Muscle of arm (tissue), 14 donors: ENCODE data around the gene RAB4A. TPM values are rescaled to one million over a fixed set of nuclear protein-coding genes. Genes with fewer than 3 reads are reported as not detected.

ENCODE experiments used
- DNase-seq: peaks from one replicate; pipeline ENCODE4 v3.0.0-alpha.2; 2013
- long read RNA-seq, 11 donors: transcript quantifications; one replicate each; lab custom pipeline, GENCODE V29; 2026
- polyA plus RNA-seq, 12 donors: library from polyadenylated mRNA; unstranded; fragments of 120-200 nt; gene quantifications; one replicate each; pipeline ENCODE4 v1.2.1, GENCODE V29; 2013; ENCODE audit not compliant: insufficient read length in 12 of 12

RAB4A gene
- polyA plus RNA-seq = 10 to 100 TPM in 11 of 12 donors, not detected in 1; 37.2 to 64.2 (median 51.7) TPM
- long read RNA-seq, donor 1, transcript RAB4A-201 (8 exons, 2,966 nt) = major isoform, 28 of 31 reads
- long read RNA-seq, donor 1, partial matches to known transcripts = 0 of 31 reads
- long read RNA-seq, donor 1, other reads (novel, unspliced or antisense) = 0 of 31 reads
- long read RNA-seq, donor 2, transcript RAB4A-201 (8 exons, 2,966 nt) = major isoform, 49 of 60 reads
- long read RNA-seq, donor 2, partial matches to known transcripts = 8 of 60 reads
- long read RNA-seq, donor 2, other reads (novel, unspliced or antisense) = 0 of 60 reads
- long read RNA-seq, donor 3, transcript RAB4A-201 (8 exons, 2,966 nt) = major isoform, 10 of 11 reads
- long read RNA-seq, donor 3, partial matches to known transcripts = 0 of 11 reads
- long read RNA-seq, donor 3, other reads (novel, unspliced or antisense) = 0 of 11 reads
- long read RNA-seq, donor 4, transcript RAB4A-201 (8 exons, 2,966 nt) = major isoform, 6 of 6 reads
- long read RNA-seq, donor 4, partial matches to known transcripts = 0 of 6 reads
- long read RNA-seq, donor 4, other reads (novel, unspliced or antisense) = 0 of 6 reads
- long read RNA-seq, donor 5, transcript RAB4A-201 (8 exons, 2,966 nt) = major isoform, 35 of 41 reads
- long read RNA-seq, donor 5, partial matches to known transcripts = 0 of 41 reads
- long read RNA-seq, donor 5, other reads (novel, unspliced or antisense) = 0 of 41 reads
- long read RNA-seq, donor 6, transcript RAB4A-201 (8 exons, 2,966 nt) = major isoform, 18 of 21 reads
- long read RNA-seq, donor 6, partial matches to known transcripts = 0 of 21 reads
- long read RNA-seq, donor 6, other reads (novel, unspliced or antisense) = 0 of 21 reads
- long read RNA-seq, donor 7, transcript RAB4A-201 (8 exons, 2,966 nt) = major isoform, 16 of 17 reads
- long read RNA-seq, donor 7, partial matches to known transcripts = 0 of 17 reads
- long read RNA-seq, donor 7, other reads (novel, unspliced or antisense) = 0 of 17 reads
- long read RNA-seq, donor 8, transcript RAB4A-201 (8 exons, 2,966 nt) = major isoform, 22 of 23 reads
- long read RNA-seq, donor 8, partial matches to known transcripts = 0 of 23 reads
- long read RNA-seq, donor 8, other reads (novel, unspliced or antisense) = 0 of 23 reads
- long read RNA-seq, donor 9, transcript RAB4A-201 (8 exons, 2,966 nt) = major isoform, 16 of 17 reads
- long read RNA-seq, donor 9, partial matches to known transcripts = 0 of 17 reads
- long read RNA-seq, donor 9, other reads (novel, unspliced or antisense) = 0 of 17 reads
- long read RNA-seq, donor 10, transcript RAB4A-201 (8 exons, 2,966 nt) = major isoform, 43 of 45 reads
- long read RNA-seq, donor 10, partial matches to known transcripts = 0 of 45 reads
- long read RNA-seq, donor 10, other reads (novel, unspliced or antisense) = 0 of 45 reads
- long read RNA-seq, donor 11, transcript RAB4A-201 (8 exons, 2,966 nt) = major isoform, 31 of 31 reads
- long read RNA-seq, donor 11, partial matches to known transcripts = 0 of 31 reads
- long read RNA-seq, donor 11, other reads (novel, unspliced or antisense) = 0 of 31 reads

- peak; percentile 83 for DNase-seq
Measured at GRCh38 chr1:229270547-229271447, at the start of gene RAB4A. RAB4A (plus strand) TSS chr1:229271111; CDS start chr1:229271340, 229 bp downstream.

GRCh38 chr1:229222081-229222480 lies 48.8 kb upstream of the RAB4A start:
- no peak for DNase-seq

GRCh38 chr1:229223498-229223897 lies 47.4 kb upstream of the RAB4A start:
- DNase-seq = no peak

DNA sequence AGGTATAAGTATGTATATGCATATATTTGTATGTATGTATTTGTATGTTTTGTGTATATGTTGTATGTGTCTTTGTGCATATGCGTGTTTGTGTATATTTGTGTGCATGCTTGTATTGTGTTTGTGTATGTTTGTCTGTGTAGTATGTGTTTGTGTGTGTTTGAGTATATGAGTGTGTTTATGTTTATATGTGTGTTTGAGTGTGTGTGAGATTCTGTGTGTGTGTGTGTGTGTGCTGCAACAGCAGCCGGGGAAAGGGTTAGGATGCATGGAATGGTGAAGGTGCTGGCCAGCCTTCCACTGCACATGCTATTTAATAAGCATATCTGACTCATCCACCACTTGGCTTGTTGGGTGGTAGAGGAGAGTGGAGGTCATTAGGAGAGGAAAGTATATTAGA lies 46.6 kb upstream of the RAB4A start:
- DNase-seq = no peak

GRCh38 chr1:229225331-229225782 lies 45.6 kb upstream of the RAB4A start:
- no peak for DNase-seq

DNA sequence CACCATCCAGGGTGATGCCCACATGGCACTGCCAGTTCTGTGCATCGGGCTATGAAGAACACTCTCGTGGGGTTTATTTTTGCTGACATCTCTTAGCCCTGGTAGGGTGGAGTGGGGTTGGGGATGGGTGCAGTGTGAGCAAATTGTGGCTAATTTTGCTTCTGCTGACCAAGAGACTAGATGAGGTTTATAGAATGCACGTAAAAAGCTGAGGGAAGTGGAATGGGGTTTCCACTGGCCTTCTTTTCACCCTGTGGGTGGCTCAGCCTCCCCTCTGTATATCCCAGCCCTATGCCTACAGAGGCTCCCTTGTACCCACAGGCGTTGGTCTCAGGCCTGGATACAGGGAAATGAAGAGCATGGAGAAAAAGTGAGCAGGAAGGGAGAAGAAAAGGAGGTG lies 44.1 kb upstream of the RAB4A start:
- DNase-seq = no peak

DNA sequence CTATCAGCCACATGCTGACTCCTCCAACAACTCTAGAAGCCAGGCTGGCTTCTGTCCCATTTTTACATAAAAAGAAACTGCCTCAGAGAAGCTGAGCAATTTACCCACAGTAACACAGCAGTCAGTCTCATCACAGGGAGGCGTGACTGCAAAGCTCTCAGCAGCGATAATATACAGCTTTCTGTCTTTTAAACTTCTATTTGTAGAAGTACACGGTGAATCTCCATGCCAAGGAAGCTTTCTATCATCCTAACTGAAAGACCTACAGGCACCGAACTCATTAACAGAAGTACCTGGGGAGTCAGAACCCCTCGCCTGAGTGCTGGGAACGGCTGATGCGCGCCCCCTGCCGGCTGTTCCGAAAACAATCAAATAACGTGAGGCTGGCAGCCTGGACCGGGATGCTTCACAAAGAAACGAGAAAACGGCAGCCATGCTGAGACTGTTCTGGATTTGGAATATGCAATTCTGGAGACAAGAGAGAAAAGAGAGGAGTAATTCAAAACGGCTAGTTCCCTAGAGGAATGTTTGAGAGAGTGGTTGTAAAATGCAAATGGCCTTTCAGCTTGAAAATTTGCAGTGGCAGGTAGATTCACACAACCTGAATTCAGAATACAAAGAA lies 43.5 kb upstream of the RAB4A start:
- DNase-seq = peak; percentile 86

GRCh38 chr1:229228522-229228921 lies 42.4 kb upstream of the RAB4A start:
- DNase-seq = no peak

GRCh38 chr1:229229137-229229720 lies 41.7 kb upstream of the RAB4A start:
- DNase-seq = no peak

GRCh38 chr1:229229721-229230139 lies 41.2 kb upstream of the RAB4A start:
- peak; percentile 66 for DNase-seq

- DNase-seq = peak; percentile 18
Measured at GRCh38 chr1:229230140-229230892, 40.6 kb upstream of the RAB4A start.

DNA sequence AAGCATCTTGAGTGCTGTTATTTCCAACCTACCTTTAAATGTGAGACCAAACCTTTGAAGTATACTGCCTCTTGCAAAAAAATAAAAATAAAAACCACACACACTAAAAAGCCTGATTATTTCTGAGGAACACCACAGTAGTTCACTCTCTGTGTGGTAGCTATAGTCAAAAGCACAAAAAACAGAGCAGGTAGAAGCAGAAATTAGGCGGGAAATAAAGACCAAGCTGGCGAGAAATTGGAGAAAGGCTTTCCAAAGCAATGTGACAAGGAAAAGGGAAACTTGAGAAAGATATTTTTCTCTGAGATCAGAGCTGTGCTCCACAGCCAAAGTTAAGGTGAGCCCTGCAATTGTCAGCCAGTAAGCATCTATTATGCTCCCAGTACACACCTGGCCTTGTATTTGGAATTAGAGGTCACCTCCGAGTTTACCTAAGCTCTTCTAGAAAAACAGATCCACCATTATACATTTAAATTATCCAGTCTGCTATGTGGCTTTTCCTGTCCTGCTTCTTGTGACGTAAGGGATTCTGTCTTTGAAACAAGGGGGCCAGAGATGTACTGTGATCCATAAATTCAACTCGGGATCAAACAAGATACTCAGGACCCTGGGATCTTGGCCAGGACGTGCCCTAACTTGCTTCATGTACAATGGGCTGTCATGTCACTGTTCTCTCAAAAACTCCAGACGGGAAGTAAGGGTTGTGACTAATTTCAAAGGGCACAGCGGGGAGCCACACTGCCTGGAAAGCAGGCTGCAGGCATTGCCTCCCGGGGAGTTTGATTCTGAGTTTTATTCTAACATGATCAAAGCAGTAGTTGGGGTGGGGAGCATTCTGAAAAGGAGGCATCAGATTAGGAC lies 39.8 kb upstream of the RAB4A start:
- no peak for DNase-seq

DNA sequence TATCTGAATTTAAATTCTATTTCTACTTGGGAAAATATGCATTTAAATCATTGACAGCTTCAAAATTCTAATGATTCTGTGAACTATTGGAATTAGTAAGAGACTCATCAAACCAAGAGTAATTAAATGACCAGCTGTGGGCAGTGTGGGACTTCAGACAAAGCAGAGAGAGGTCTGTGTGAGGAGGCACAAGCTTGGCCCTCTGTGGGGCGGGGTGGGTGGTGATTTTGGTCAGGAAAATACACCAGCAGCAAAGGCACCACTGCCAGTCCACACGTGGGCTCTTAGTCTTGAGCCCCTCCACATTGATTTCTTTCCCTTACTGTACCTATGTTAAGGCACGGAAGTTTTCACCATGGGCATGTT lies 39.2 kb upstream of the RAB4A start:
- DNase-seq = no peak

DNA sequence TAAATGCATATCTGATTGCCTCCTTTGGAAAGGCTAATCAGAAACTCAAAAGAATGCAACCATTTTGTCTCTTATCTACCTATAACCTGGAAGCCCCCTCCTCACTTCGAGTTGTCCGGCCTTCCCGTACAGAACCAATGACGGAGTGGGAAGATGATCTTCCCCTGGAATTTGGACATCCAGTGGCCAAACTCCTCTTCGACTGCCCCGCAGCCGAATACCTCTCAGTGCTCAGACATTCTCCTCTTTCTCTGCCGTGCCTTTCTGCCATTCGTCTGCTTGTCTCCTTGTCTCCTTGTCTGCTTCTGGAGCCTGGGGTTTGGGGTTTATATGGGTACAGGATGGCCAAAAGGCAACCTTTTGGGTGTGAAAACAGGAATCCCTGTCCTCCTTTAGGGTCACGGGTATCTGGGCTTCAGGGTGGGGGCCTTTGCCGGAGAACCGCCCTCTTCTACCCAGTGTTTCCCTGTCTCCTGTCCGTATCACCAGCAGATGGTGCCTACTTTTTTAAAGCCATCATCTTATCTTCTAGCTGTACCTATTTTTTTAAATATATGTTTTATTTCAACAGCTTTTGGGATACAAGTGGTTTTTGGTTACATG lies 35.9 kb upstream of the RAB4A start:
- no peak for DNase-seq

GRCh38 chr1:229237320-229237719 lies 33.6 kb upstream of the RAB4A start:
- DNase-seq = no peak

DNA sequence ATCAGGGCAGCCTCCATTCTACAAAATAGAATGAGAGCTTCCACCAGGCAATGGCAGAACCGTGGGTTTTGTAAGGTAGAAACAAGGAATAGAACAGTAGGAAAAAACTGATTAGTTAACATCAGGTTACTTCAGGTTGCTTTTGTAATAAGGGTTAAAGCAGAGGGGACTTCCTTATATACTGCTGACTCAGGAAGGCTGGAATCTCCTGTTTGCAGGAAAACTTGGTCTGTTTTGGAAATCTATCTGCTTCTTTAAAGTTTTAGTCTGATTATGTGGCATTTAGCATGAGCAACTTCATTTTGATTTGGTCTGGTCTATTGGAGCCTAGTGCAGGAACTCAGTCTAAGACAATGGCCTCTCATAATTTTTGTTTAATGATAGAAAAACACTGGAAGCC lies 32.7 kb upstream of the RAB4A start:
- no peak for DNase-seq
